ENCODE results near the gene UBE2L5. TPM values are rescaled to one million over a fixed set of nuclear protein-coding genes. Genes with fewer than 3 reads are reported as not detected.

Gene UBE2L5
- total and polyA plus RNA-seq, 2 of the 4 experiments (the other 2 are of a cell fraction), result 0.18 TPM; not detected in 1

- no peaks in the 10 kb centered on the region for H4K20me1 ChIP-seq (ENCODE audit: insufficient read depth, low read length)
- no peak overlapping the region for H3K18ac ChIP-seq (ENCODE audit: low read depth, low read length)
- H3K4ac ChIP-seq (ENCODE audit: low read depth, low read length), result no peak overlapping the region
- H2AFZ ChIP-seq (replicated peaks; ENCODE audit: low read length, poor library complexity), result no peak overlapping the region
- H3K36me3 ChIP-seq (ENCODE audit: control insufficient read depth, insufficient read depth, low read length), result peaks cover 2% of the 10 kb centered on the region
- no peak overlapping the region for H2BK15ac ChIP-seq (ENCODE audit: low read depth, low read length)
- CTCF ChIA-PET, result no interaction called here
- no peak overlapping the region for H3K23ac ChIP-seq (ENCODE audit: low read depth, low read length)
- WGBS, 2 experiments (ENCODE audit: extremely low coverage in 2 of 2, insufficient read length in 1 of 2), result no CpG with 5 or more reads among the region's 3 CpGs
- H3K4me1 ChIP-seq (ENCODE audit: control insufficient read depth, insufficient read depth, low read length), result no peaks in the 10 kb centered on the region
- H4K8ac ChIP-seq (ENCODE audit: low read depth in 2 of 2, low read length in 2 of 2), result no peak overlapping the region
- H3K4me3 ChIP-seq (ENCODE audit: insufficient read depth, low read depth, low read length), result no peak overlapping the region
- H3K56ac ChIP-seq (ENCODE audit: extremely low read depth, insufficient read depth, low read length), result no peak overlapping the region
- no peaks in the 10 kb centered on the region for H3K27me3 ChIP-seq (ENCODE audit: control insufficient read depth, insufficient read depth, low read length)
- no peak overlapping the region for H4K91ac ChIP-seq (ENCODE audit: insufficient read depth, low read depth, low read length)
- peaks cover 7 to 11% of the 10 kb centered on the region in 2 experiments; a peak in 3 of 4 replicates for H3K79me1 ChIP-seq (ENCODE audit: low read depth in 1 of 2, low read length in 2 of 2)
- dilution Hi-C loops (cut with HindIII; ENCODE audit: low sequenced_read_pairs, unreplicated experiment), result no loop called here
- ATAC-seq (ENCODE audit: low read depth) (no peak), DNase-seq (no peak)
- no peak overlapping the region for H3K27ac ChIP-seq (ENCODE audit: insufficient read depth, low read length)
- H3K9me1 ChIP-seq (ENCODE audit: insufficient read depth, low read length), result no peaks in the 10 kb centered on the region; the same call in 1 of the 2 replicates
- no peak overlapping the region for H2AK5ac ChIP-seq (ENCODE audit: low read depth, low read length)
- intact Hi-C loops (cut with micrococcal nuclease), result loop anchor here (5.0 kb wide), 1 partner anchor 35 kb away; the partner anchor contains the start of gene UBE2L5
- in situ Hi-C loops (cut with MboI; ENCODE audit: low sequenced_read_pairs), result loop anchor here (25.0 kb wide), 1 partner anchor 355 kb away; no protein-coding TSS in a partner anchor
- H4K5ac ChIP-seq (ENCODE audit: low read depth, low read length), result no peak overlapping the region
- no peaks in the 10 kb centered on the region for H3K9me3 ChIP-seq (ENCODE audit: control insufficient read depth, insufficient read depth, low read length)
- H2BK120ac ChIP-seq (ENCODE audit: low read depth, low read length), result no peak overlapping the region
- H2BK20ac ChIP-seq (ENCODE audit: low read depth, low read length), result no peak overlapping the region
- no peak overlapping the region for H3K9ac ChIP-seq (ENCODE audit: low read depth, low read length)
- no peak overlapping the region for H2AK9ac ChIP-seq (replicated peaks; ENCODE audit: low read depth, low read length, poor library complexity)
- no TSS peak for BruUV-seq (replicated peaks)
- H2BK5ac ChIP-seq (ENCODE audit: low read depth, low read length, poor library complexity, severe bottlenecking), result no peak overlapping the region
- no peak overlapping the region for H3K4me2 ChIP-seq (ENCODE audit: low read depth, low read length)
- POLR2A ChIA-PET (ENCODE audit: unreplicated experiment), result interaction anchor here (0.6 kb wide), 1 partner anchor 1235 kb away, joined by 3 read pairs; no protein-coding TSS in a partner anchor
- no peak overlapping the region for H3K14ac ChIP-seq (replicated peaks; ENCODE audit: low read depth, low read length)
- no peak for TF ChIP-seq POLR2A (IDR thresholded peaks at IDR 0.05; ENCODE audit: low read depth, low read length)
- TF ChIP-seq ELK1 (IDR thresholded peaks at IDR 0.05; ENCODE audit: borderline replicate concordance, low read depth, low read length), result no peak
- no peak for TF ChIP-seq BHLHE40 (IDR thresholded peaks at IDR 0.05; ENCODE audit: low read depth, low read length)
- TF ChIP-seq CEBPB (IDR thresholded peaks at IDR 0.05; ENCODE audit: low read depth, low read length), result no peak
- TF ChIP-seq CHD1 (IDR thresholded peaks at IDR 0.05; ENCODE audit: low read depth, low read length), result no peak
- TF ChIP-seq FOS (IDR thresholded peaks at IDR 0.05; ENCODE audit: low read depth, low read length), result no peak
- TF ChIP-seq, protein P1, sequence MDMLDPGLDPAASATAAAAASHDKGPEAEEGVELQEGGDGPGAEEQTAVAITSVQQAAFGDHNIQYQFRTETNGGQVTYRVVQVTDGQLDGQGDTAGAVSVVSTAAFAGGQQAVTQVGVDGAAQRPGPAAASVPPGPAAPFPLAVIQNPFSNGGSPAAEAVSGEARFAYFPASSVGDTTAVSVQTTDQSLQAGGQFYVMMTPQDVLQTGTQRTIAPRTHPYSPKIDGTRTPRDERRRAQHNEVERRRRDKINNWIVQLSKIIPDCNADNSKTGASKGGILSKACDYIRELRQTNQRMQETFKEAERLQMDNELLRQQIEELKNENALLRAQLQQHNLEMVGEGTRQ (IDR thresholded peaks at IDR 0.05; ENCODE audit: low read depth, low read length), result no peak
- no peak for TF ChIP-seq SMC3 (IDR thresholded peaks at IDR 0.05; ENCODE audit: low read depth, low read length)
- TF ChIP-seq MXI1 (IDR thresholded peaks at IDR 0.05; ENCODE audit: borderline replicate concordance, low read depth, low read length), result no peak
These were observed 35.1 kb downstream of the UBE2L5 start for GRCh38 chr13:30457306-30457891.
